Activated T-cell treated with anti-CD3 and anti-CD28 coated beads for 1 hour (primary cell): ENCODE measurements around the gene AJM1.
"Not testable (repeated sequence)": the region's sequence is repeated elsewhere in the genome, so short reads cannot be mapped to it uniquely, and the experiment has no call there.

Experiments used
- DNase-seq: peaks from one replicate; pipeline ENCODE4 v3.0.0-alpha.2; 2020; ENCODE audit warnings: low read depth

Gene AJM1

DNA sequence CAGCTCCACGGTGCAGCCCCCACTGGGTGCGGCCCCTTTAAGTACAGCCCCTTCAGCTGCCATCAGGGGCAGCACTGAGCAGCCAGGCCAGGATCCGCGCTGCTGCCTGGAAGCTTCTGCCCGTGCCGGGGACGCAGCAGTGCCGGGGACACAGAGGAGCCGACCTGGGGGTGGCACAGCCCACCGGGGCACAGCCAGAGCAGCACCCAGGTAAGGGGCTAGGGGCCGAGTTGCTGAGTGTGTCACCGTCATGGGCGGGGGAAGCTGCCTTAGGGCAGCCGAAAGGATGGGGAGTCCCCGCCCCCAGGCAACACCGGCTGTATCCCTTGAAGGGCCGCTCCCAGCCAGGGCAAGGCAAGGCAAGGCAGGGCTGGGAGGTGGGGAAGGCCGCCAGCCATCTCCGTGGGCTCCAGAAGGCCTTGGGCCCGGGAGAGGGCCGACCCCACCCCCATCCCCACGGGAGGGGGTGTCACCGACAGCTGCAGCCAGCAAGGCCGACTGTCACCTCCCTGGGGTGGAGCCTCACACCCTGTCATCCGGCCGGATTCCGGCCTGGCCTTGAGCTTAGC is at the start of gene AJM1:
AJM1 (plus strand) TSS at position 99 of the 569 bp plus-strand sequence. CDS start 1,937 bp downstream, outside the sequence.
- DNase-seq, result peak; percentile 68

DNA sequence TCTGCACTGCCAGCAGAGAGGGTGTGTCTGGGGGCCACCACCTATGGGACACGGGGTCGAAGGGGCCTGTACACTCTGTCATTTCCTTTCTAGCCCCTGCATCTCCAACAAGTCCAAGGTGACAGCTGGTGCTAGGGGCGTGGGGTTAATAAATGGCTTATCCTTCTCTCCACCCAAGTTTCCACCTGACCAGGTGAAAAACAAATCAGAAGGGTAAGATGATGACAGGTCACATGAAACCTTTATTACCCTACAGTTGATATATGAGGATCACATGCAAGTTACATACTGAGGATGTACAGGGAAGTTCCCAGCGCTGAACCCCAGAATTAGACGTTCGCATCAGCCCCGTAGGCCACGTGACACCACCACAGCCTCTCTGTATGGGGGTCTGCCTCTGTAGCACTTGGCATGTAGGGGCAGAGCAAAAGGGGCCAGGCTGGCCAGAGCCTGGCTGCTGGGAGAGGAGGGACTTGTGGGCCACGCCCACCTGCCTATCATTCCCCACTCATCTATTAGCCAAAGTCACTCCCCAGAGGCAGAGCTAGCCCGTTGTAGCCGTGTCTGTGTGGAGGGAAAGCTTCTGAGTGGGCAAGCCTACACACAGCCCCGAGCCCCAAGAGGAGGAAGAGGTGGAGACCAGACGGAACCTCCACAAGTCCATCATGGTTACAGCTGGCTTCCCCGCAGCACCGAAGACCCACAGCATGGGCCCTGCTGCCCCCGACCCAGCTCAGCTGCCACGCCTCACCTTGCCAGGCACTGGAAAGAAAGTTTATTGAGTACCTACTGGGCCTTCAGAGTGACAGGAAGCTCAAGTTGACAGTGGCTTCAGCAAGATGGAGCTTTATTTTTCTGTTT is 49.0 kb upstream of the AJM1 start:
- DNase-seq, result no peak

DNA sequence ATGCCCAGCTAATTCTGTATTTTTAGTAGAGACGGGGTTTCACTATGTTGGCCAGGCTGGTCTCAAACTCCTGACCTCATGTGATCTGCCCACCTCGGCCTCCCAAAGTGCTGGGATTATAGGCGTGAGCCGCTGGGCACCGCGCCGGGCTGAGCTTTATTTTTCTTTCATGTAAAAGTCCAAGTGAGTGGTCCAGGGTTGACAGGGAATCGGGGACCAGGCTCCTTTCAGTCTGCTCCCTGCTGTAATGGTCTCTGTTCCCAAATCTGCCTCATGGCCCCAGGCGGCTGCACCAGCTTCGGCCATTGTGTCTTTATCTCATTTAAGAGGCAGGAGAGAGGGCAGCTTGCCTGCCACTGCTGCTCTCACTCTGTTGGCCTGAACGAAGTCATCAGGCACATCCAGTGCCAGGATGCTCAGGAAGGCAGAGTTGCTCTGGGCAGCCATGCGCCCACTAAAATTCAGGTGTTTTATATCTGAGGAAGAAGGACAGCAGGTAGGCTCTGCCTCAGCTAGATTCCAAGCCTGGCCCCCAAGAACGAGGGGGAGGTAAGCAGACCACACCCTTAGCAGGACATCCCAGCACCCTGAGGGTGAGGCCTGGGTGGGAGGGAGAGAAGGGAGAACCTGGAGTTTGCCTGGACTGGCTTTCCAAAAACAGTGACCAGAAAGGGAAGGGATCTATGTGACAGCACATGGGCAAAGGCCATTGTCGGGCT is 47.8 kb upstream of the AJM1 start:
- no peak for DNase-seq

DNA sequence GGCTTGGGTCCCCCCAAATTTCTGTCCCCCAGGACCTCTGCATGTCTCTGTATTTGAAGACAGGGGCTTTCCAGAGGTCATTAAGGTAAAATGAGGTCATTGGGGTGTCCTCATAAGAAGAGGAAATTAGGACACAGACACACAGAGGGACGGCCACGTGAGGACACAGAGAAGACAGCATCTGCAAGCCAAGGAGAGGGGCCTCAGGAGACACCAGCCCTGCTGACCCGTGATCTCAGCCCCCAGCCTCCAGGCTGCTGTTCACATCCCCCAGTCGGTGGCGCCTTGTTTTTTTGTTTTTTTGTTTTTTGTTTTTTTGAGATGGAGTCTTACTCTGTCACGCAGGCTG is 47.3 kb upstream of the AJM1 start:
- DNase-seq, result no peak

DNA sequence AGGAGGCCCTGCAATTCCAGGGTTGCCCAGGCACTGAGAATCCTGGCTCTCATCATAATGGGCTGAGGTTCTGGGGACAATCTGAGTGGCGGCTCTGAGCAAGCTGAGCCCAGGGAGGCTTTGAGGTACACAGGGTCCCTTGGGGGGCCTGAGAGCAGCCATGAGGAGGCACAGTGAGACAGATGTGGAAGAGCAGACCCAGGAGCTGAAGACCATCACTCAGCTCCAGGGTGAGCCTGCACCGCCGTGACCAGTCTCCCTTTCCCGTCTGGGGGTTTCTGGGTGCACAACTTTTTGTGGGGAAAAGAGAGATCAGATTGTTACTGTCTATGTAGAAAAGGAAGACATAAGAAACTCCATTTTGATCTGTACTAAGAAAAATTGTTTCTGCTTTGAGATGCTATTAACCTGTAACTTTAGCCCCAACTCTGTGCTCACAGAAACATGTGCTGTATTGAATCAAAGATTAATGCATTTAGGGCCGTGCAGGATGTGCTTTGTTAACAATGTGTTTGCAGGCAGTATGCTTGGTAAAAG is 46.0 kb upstream of the AJM1 start, which contains the start of gene CCDC183:
CCDC183 (plus strand) TSS at position 101 of the 537 bp plus-strand sequence; CDS start at position 161, 60 bp downstream.
- no peak for DNase-seq

DNA sequence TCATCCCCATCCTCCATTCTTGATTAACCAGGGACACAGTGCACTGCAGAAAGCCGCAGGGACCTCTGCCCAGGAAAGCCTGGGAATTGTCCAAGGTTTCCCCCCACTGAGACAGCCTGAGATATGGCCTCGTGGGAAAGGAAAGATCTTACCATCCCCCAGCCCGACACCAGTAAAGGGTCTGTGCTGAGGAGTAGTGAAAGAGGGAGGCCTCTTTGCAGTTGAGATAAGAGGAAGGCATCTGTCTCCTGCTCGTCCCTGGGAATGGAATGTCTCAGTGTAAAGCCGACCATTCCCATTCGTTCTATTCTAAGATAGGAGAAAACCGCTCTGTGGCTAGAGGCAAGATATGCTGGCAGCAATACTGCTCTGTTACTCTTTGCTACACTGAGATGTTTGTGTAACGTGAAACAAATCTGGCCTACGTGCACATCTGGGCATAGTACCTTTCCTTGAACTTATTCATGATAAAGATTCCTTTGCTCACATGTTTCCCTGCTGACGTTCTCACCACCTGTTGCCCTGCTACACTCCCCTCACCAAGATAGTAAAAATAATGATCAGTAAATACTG is 45.4 kb upstream of the AJM1 start:
- not testable (repeated sequence) for DNase-seq

DNA sequence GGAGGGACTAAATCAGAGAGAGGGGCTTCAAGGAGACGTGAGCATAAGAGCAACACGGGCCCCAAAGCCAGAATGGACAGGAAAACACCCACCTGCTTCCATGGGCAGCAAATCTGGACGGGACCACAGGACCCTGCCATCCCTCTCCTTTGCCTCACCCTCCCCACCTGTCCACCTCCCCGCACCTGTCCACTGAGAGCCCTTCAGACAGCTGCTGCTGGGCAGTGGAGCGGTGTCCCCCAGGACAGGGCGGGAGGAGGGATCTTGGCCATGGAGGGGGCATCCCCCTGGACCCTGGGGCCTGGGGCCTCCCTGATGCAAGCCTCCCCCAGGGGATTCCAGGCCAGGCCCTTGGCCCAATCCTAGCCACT is 43.6 kb upstream of the AJM1 start:
- no peak for DNase-seq

DNA sequence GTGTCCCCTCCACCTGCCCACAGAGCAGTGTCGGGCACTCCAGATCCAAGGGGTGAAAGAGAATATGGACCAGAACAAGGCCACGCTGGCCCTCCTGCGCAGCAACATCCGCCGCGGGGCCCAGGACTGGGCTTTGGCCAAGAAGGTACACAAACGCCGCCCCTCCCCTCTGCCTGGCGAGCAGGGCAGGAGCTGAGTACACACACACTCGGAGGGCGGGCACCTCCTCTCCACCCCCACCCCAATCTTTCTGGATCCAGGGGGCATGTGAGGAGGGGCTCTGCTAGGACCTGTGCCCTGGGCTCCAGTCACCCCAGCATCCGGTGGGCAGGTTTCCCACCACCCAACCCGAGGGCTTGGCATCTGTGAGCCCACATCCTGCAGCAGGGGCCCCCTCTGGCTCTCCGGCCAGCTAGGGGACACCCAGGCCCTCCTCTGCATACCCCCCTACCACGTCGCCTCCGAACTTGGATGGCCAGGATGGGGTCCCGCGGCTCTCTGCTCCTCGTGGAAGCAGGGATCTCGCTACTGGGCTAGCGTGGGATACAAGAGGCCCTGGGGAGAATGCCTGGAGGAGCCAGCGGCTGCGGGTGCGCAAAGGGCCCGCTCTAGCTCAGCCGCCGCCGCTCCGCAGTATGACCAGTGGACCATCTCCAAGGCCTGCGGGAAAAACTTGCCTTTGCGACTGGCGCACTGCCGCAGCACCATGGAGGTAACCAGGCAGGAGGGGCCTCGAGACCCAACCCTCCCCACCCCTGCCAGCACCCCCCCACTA is 43.0 kb upstream of the AJM1 start:
- no peak for DNase-seq

DNA sequence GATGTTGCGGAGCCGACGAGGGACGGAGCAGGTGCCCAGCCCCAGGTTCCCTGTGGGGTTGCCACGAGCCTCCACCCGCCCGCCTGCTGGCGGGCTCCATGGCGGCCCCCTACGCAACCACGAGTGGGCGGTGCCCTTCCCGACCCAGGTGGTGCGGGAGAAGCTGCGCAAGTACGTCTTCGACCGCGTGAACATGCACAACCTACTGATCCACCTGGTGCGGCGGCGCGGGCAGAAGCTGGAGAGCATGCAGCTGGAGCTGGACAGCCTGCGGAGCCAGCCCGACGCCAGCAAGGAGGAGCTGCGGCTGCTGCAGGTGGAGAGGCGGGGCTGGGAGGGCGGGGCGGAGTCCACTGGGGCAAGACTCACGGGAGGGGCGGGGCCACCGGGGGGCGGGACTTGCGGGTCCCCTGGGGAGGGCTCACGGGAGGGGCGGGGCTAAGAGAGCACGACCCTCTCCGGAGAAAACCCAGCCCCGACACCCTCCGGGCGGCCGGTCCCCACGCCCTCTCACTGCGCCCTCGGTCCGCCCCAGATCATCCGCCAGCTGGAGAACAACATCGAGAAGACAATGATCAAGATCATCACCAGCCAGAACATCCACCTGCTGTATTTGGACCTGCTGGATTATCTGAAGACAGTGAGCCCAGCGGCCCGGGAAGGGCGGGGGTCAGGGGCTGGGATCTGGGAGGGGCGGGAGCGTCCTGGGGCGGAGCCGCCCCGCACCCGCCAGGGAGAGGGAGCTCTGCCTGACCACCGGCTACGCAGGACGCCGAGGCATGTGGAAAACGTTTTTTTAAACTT is 42.2 kb upstream of the AJM1 start:
- peak; percentile 95 for DNase-seq

DNA sequence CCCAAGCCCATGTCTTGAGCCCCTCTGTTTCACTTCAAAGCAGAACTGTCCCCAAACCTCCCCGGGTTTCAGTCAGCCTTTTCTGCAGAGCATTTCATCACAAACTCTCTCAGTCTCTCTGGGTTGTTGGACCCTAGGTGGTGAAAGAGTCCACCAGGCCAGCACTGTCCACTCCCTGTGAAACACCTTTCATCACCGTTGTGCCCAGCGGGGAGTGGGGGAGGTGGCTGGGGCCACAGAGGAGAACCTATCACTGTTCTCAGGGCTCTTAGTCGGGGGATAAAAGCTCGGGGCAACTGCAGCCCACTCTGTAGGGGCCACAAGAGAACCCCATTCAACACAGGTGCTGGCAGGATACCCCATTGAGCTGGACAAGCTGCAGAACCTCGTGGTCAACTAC is 40.0 kb upstream of the AJM1 start:
- DNase-seq, result no peak

DNA sequence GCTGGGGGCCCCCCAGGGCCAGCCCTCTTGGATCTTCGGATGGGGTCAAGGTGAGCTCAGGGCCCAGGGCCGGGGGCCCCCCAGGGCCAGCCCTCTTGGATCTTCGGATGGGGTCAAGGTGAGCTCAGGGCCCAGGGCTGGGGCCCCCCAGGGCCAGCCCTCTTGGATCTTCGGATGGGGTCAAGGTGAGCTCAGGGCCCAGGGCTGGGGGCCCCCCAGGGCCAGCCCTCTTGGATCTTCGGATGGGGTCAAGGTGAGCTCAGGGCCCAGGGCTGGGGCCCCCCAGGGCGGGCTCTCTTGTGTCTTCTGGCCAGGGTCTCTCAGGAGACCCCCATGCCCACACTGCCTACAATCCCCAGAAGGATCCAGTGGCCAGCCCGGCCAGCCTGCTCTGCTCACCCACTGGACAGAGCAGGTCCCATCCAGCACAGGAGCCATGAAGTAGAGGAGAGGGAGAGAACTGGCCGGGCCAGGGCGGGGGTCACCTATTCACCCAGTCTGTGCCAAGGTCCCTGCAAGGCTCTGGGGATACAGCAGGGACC is 39.2 kb upstream of the AJM1 start:
- not testable (repeated sequence) for DNase-seq

DNA sequence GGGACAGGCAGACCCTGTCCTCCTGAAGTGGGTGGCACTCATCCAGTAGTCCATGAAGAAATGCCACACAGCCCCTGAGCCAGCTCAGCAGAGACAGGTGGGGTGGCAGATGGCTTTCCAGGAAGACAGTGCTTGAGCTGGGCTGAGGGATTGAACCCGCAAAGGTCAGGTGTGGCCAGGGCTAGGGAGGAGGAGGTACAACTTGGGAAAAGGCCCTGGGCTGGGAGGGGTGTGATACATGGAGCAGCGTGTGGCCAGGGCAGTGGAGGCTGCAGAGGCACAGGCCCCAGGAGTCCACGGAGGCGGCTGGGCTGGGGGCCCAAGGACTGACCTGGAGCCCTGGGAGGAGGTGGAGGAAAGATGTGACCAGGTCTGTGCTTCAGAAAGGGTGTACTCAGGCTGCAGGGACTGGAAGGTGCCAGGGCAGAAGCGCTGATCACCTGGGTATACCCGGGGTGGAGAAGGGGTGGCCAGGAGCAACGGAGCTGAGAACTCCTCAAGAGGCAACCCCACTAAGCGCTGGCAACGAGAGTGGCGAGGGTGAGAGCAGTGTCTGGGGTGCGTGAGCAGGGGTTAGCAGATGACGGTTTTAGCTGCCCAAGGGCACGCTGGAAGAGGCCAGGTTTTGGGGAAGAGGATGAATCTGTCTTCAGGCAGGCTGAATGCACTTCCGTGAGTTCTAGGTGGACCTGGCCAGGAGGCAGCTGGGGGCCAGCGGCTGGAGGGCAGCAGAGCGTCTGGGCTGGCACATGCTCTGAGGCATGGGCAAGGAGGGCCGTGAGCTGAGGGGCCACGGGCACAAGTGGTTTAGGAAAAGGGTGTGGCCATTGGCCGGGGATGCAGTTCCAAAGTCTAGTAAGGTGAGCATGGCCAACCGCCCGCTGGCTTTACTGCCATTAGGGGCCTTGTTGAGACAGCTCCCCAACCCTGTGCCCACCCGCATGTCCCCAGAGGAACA is 38.4 kb upstream of the AJM1 start:
- DNase-seq, result no peak

DNA sequence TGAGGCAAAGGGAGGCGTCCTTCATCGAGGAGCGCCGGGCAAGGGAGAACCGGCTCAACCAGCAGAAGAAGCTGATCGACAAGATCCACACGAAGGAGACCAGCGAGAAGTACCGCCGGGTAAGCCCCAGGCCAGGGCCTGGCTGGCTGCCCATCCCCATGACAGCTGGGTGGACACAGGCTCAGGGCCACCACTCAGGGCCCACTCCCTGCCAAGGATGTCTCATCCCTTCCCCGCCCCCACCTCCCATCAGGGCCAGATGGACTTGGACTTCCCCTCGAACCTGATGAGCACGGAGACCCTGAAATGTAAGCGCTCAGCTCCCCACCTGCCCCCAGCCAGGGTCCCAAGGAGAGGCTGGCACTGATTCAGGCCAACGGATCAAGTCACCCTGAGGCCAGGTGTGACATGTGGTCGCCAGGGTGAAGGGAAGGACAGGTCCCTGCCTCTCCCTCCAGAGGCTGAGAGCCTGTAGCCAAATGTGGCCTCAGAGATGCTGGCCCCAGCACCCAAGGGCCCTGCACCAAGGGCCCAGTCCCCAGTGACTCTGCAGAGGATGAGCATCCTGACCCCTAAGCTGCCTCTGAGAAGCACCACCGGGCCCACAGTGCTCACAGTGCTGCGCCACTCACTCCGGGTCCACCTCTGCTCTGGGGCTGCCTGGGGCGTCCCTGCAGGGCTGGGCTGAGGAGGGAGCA is 37.6 kb upstream of the AJM1 start:
- no peak for DNase-seq

DNA sequence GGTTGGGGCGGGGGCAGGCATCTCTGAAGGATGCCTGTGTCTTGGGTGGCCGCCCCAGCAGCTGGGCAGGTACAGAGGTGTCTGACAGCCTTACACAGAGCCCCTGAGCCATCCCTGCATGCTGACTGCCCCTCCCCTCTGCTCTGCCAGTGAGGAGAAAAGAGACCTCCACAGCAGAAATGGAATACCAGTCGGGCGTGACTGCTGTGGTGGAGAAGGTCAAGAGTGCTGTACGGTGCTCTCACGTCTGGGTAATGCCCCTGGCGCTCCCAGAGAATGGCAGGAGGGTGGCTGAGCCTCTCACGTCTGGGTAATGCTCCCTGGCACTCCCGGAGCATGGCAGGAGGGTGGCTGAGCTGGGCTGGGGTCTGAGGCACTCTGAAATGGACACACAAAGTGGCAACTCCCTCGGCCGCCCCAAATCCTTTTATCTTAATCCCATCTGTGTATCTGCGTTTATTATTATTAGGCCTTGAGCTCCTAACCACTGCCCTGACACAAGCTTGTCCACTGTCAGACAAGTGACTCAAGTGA is 37.0 kb upstream of the AJM1 start:
- DNase-seq, result no peak

DNA sequence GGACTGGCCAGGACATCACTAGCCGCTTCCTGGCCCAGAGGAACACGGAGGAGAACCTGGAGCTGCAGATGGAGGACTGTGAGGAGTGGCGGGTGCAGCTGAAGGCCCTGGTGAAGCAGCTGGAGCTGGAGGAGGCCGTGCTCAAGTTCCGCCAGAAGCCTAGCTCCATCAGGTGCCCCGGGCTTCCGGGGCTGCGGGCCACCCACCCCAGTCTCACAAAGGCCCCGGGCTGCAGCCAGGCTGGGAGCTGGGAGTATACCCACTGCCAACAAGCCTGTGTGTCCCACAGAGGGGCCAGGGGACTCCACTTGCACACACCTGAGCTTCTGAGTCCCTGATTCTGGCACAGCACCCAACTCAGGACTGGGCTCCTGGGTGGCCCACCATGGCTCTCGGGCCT is 36.2 kb upstream of the AJM1 start:
- no peak for DNase-seq

DNA sequence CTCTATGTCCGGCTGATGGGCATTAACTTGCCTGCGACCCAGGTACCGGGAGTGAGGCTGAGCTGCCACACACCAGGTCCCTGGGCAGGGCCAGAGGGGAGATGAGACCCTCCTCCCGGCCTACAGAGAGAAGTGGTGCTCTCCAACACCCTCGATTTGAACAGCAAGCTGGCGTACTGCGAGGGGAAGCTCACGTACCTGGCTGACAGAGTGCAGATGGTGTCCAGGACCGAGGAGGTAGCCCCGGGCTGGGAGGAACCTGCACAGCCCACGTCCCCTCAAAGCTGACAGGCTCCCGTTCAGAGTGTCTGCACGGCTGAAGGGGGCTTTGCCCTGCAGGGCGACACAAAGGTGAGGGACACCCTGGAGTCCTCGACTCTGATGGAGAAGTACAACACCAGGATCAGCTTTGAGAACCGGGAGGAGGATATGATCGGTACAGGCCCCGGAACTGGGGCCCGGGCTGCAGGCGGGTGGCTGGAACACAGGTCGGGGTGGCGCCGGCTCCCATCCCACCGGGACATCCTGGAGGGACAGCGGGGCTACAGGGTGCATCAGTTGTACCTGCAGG is 35.6 kb upstream of the AJM1 start:
- no peak for DNase-seq

DNA sequence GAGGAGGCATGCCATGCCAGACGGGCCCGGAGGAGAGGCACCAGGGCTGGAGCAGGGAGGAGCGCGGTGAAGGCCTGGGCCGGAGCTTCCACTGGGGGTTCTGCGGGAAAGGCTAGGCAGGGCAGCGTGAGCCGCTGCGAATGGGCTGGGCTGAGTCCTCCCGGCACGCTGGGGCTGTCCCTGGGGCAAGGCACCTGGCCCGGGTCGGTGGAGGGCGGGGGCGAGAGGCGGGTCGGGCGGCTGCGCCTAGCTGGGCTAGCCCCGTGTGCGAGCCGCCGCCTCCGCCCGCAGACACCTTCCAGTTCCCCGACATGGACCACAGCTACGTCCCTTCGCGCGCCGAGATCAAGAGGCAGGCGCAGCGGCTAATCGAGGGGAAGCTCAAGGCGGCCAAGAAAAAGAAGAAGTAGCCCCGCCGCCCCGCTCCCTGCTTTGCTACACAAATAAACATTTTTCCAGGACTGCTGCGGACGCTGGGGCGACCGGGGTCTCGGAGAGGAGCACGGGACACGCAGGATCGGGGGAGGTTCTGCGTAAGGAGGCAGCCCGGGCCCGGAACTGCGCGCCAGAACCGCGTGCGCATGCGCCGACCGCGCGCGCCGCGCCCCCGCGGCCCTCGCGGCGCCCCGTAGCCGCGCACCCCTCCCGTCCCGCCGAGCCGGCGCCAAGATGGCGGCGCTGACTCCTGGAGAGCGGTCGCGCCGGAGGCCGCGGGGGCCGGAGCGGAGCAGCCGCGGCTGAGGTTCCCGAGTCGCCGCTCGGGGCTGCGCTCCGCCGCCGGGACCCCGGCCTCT is 34.8 kb upstream of the AJM1 start, which contains the start of gene RABL6:
RABL6 (plus strand) TSS at position 668 of the 794 bp plus-strand sequence. CDS start 249 bp downstream, outside the sequence.
- peak; percentile 70 for DNase-seq
